HepG2 (cell line): ENCODE data around the gene MOV10L1. TPM values are rescaled to one million over a fixed set of nuclear protein-coding genes. Genes with fewer than 3 reads are reported as not detected.

Experiments
- ATAC-seq: fragments of 200-7000 bp; cut with Tn5 transposase; 3 replicates; pipeline ENCODE4 v1.9.1; 2020; ENCODE audit warnings: mild to moderate bottlenecking, moderate library complexity
- BruUV-seq: library from RNA; stranded (reverse); fragments of 400-500 nt; replicated peaks from 2 replicates; lab custom pipeline; 2021; lab: Mats Ljungman, UMichigan
- CTCF ChIA-PET: fragments of 300-600 bp; formaldehyde crosslinking; extraction: SDS; loops from one replicate; lab custom pipeline; 2021; ENCODE audit warnings: low total read pairs, inconsistent platforms, low intra/inter-chr PET ratio; lab: Yijun Ruan, JAX
- POLR2A ChIA-PET: fragments of 350-600 bp; sonication (Branson Sonifier 250); formaldehyde crosslinking; loops from one replicate; lab custom pipeline; 2020; ENCODE audit warnings: antibody characterized with exemption, inconsistent platforms; lab: Yijun Ruan, JAX
- DNase-seq: peaks from one replicate; pipeline ENCODE4 v3.0.0-alpha.2; 2015; ENCODE audit warnings: low spot score
- FAIRE-seq: peaks from 3 replicates; lab custom pipeline; 2011; peaks lifted over from hg19 to GRCh38; lab: Jason Lieb, UNC
- H2AFZ ChIP-seq: one replicate; pipeline ENCODE4 v1.6.1; 2011; ENCODE audit warnings: low read length, inconsistent platforms
- H3K27ac ChIP-seq: fragments of 300-600 bp; 3 replicates; pipeline ENCODE4 v1.8.0; 2011; ENCODE audit warnings: mixed run types, mild to moderate bottlenecking, mixed read lengths, low read length, inconsistent platforms; ENCODE audit not compliant: insufficient read depth; ENCODE audit errors: extremely low read length
- H3K27me3 ChIP-seq, 2 experiments: fragments of 200-600 bp in 1 of 2; 2 replicates in 1 of 2; 3 replicates in 1 of 2; pipeline versions ENCODE4 v1.6.0 to v1.8.0; 2011; ENCODE audit warnings: low read length in 2 of 2, mild to moderate bottlenecking in 2 of 2, moderate library complexity in 2 of 2, inconsistent platforms in 1 of 2; ENCODE audit not compliant: insufficient read depth in 2 of 2, control insufficient read depth in 1 of 2
- H3K36me3 ChIP-seq, 2 experiments: fragments of 200-600 bp in 1 of 2; replicated peaks in 1 of 2; 2 replicates in 1 of 2; 3 replicates in 1 of 2; pipeline versions ENCODE4 v1.5.1 to v1.8.0; 2011; ENCODE audit warnings: low read length in 2 of 2, inconsistent platforms in 1 of 2; ENCODE audit not compliant: insufficient read depth in 2 of 2, control insufficient read depth in 1 of 2
- H3K4me1 ChIP-seq: 2 replicates; pipeline ENCODE4 v1.5.1; 2012; ENCODE audit warnings: low read length, inconsistent platforms; ENCODE audit not compliant: insufficient read depth
- H3K4me2 ChIP-seq: 2 replicates; pipeline ENCODE4 v1.6.0; 2011; ENCODE audit warnings: low read depth, low read length, inconsistent platforms
- H3K4me3 ChIP-seq, 3 experiments: fragments of 200-600 bp in 1 of 3; sonication (generic), shearing (Covaris generic) in 1 of 3; replicated peaks in 1 of 3; 2 replicates each; pipeline ENCODE4 v1.5.1; 2011 to 2016; ENCODE audit warnings: low read length in 3 of 3, inconsistent platforms in 2 of 3, low read depth in 2 of 3, mild to moderate bottlenecking in 2 of 3, control low read depth in 1 of 3, mixed read lengths in 1 of 3; ENCODE audit not compliant: insufficient read depth in 1 of 3
- H3K79me2 ChIP-seq: one replicate; pipeline ENCODE4 v1.6.1; 2011; ENCODE audit warnings: low read length, inconsistent platforms; ENCODE audit not compliant: insufficient read depth
- H3K9ac ChIP-seq: 2 replicates; pipeline ENCODE4 v1.6.0; 2011; ENCODE audit warnings: mild to moderate bottlenecking, low read depth, low read length, inconsistent platforms; ENCODE audit not compliant: insufficient read depth
- H3K9me3 ChIP-seq: 2 replicates; pipeline ENCODE4 v1.5.1; 2012; ENCODE audit warnings: mild to moderate bottlenecking, low read length
- H4K20me1 ChIP-seq: 2 replicates; pipeline ENCODE4 v1.6.0; 2011; ENCODE audit warnings: inconsistent platforms, mild to moderate bottlenecking, low read length, moderate library complexity; ENCODE audit not compliant: insufficient read depth
- CAMTA2 ChIP-seq: sonication (generic); formaldehyde crosslinking; IDR thresholded peaks from 2 replicates; pipeline ENCODE4 v1.4.0; 2020; ENCODE audit warnings: mild to moderate bottlenecking, missing genetic modification reagents, borderline replicate concordance
- ETV5 ChIP-seq: IDR thresholded peaks from 2 replicates; pipeline ENCODE4 v1.6.1; 2018; ENCODE audit warnings: missing biosample characterization, missing genetic modification reagents, inconsistent platforms, borderline replicate concordance
- ISL2 ChIP-seq: sonication (generic); formaldehyde crosslinking; IDR thresholded peaks from 2 replicates; pipeline ENCODE4 v1.5.0; 2020; ENCODE audit warnings: missing genetic modification reagents
- KAT7 ChIP-seq: IDR thresholded peaks from 2 replicates; pipeline ENCODE4 v1.6.1; 2018; ENCODE audit warnings: borderline replicate concordance, missing compliant biosample characterization
- MATR3 ChIP-seq: sonication (generic); formaldehyde crosslinking; IDR thresholded peaks from 2 replicates; pipeline ENCODE4 v1.4.0; 2020; ENCODE audit warnings: missing genetic modification reagents
- MTF1 ChIP-seq: sonication (generic); formaldehyde crosslinking; IDR thresholded peaks from 2 replicates; pipeline ENCODE4 v1.5.0; 2020; ENCODE audit warnings: missing genetic modification reagents
- MTF2 ChIP-seq: sonication (generic); formaldehyde crosslinking; IDR thresholded peaks from 2 replicates; pipeline ENCODE4 v1.5.0; 2020; ENCODE audit warnings: missing genetic modification reagents, borderline replicate concordance
- NFKB2 ChIP-seq: sonication (generic); formaldehyde crosslinking; IDR thresholded peaks from 2 replicates; pipeline ENCODE4 v1.4.0; 2020; ENCODE audit warnings: missing genetic modification reagents, borderline replicate concordance
- TGIF2 ChIP-seq: IDR thresholded peaks from 2 replicates; pipeline ENCODE4 v1.6.1; 2016; ENCODE audit warnings: control low read depth, missing compliant biosample characterization
- WIZ ChIP-seq: sonication (generic); formaldehyde crosslinking; IDR thresholded peaks from 2 replicates; pipeline ENCODE4 v1.5.1; 2020; ENCODE audit warnings: mild to moderate bottlenecking, missing genetic modification reagents
- ZC3H4 ChIP-seq: sonication (generic); formaldehyde crosslinking; IDR thresholded peaks from 2 replicates; pipeline ENCODE4 v1.4.0; 2020; ENCODE audit warnings: missing genetic modification reagents, borderline replicate concordance
- ZNF841 ChIP-seq: sonication (generic); formaldehyde crosslinking; IDR thresholded peaks from 2 replicates; pipeline ENCODE4 v1.8.1; 2023; ENCODE audit warnings: missing genetic modification reagents, borderline replicate concordance
- WGBS: methylation state at CpG from one replicate; pipeline ENCODE4 v1.1.6; 2017; ENCODE audit warnings: low lambda C conversion rate; 5-methylcytosine and 5-hydroxymethylcytosine counted together
- in situ Hi-C: cut with HindIII; loops from 2 replicates; pipeline ENCODE4 v1.10.0; 2017; ENCODE audit warnings: low pct_unique_long_range_greater_than_20kb; ENCODE audit not compliant: extremely low pct_ligation_motif_present
- intact Hi-C: fragments of 100-400 bp; cut with micrococcal nuclease; formaldehyde crosslinking; loops from one replicate; pipeline ENCODE4 v1.10.0; 2022; ENCODE audit not compliant: unreplicated experiment
- polyA plus RNA-seq, 8 experiments: library from polyadenylated mRNA; depleted of rRNA in 3 of 8; stranded (reverse) in 7 of 8; unstranded in 1 of 8; fragments of >200 nt; fragmentation: Illumina TruSeq in 4 of 8; extraction: Trizol in 4 of 8; gene quantifications; 2 replicates each; pipeline versions ENCODE4 v1.2.1 to v1.2.3, GENCODE V29; 2011 to 2016; ENCODE audit warnings: low read depth in 4 of 8, missing spikeins in 1 of 8, mixed read lengths in 1 of 8; ENCODE audit not compliant: insufficient read depth in 1 of 8
- total RNA-seq, 5 experiments: library from RNA; depleted of rRNA; stranded (reverse); fragments of >200 nt; fragmentation: Illumina TruSeq; extraction: Trizol; gene quantifications; 2 replicates each; pipeline ENCODE4 v1.2.3, GENCODE V29; 2016; ENCODE audit warnings: low read depth in 1 of 5
- TF ChIP-seq, protein P1 (sequence below): IDR thresholded peaks from 2 replicates; pipeline ENCODE4 v1.6.1; 2016
- TF ChIP-seq, protein P2 (sequence below): IDR thresholded peaks from 2 replicates; pipeline ENCODE4 v1.6.1; 2016; ENCODE audit warnings: missing biosample characterization, missing genetic modification reagents, low read depth
- TF ChIP-seq, protein P3 (sequence below): IDR thresholded peaks from 2 replicates; pipeline ENCODE4 v1.6.1; 2016

MOV10L1 gene
- total and polyA plus RNA-seq, 2 of the 13 experiments (the other 11 are each of a cell fraction or from before 2014, with no cell fraction given): 0.11 to 0.12 TPM

DNA sequence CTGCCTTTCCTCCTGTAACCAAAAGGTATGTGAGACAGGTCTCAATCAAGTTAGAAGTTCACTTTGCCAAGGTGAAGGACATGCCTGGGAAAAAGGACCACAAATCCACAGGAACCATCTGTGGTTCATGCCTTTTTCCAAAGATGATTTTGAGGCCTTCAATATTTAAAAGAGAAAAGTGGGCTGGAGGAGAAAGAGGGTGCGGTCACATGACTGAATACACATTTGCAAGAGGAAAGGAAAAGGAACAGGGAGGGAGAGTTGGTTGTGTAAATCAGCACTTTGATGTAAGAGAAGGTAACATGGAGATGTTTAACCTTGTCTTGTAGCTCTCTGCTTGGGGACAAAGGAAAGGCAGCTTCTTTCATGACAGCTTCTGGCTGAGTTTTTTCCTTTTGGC is 21.2 kb downstream of the MOV10L1 start:
- 41% methylated on average over 1 of the region's 1 CpG for WGBS
- H4K20me1 ChIP-seq: no peaks in the 10 kb centered on the region
- no peak overlapping the region for H3K4me2 ChIP-seq
- in situ Hi-C loops: no loop called here
- no peak overlapping the region for H2AFZ ChIP-seq
- FAIRE-seq: no peak
- TF ChIP-seq ZNF841 (CRISPR knock-in tag) (no peak), KAT7 (CRISPR knock-in tag) (no peak)
- BruUV-seq: no TSS peak
- no peak overlapping the region for H3K4me3 ChIP-seq
- peaks cover 6% of the 10 kb centered on the region for H3K4me1 ChIP-seq
- no peak overlapping the region for H3K27ac ChIP-seq
- no peak for ATAC-seq
- peaks cover 11 to 43% of the 10 kb centered on the region in 2 experiments; a peak in 4 of 5 replicates for H3K27me3 ChIP-seq
- ChIA-PET CTCF (no interaction called here), POLR2A (no interaction called here)
- H3K9me3 ChIP-seq: no peaks in the 10 kb centered on the region
- intact Hi-C loops: no loop called here
- H3K79me2 ChIP-seq: no peaks in the 10 kb centered on the region
- H3K9ac ChIP-seq: no peak overlapping the region
- no peaks in the 10 kb centered on the region for H3K36me3 ChIP-seq
- DNase-seq: no peak

DNA sequence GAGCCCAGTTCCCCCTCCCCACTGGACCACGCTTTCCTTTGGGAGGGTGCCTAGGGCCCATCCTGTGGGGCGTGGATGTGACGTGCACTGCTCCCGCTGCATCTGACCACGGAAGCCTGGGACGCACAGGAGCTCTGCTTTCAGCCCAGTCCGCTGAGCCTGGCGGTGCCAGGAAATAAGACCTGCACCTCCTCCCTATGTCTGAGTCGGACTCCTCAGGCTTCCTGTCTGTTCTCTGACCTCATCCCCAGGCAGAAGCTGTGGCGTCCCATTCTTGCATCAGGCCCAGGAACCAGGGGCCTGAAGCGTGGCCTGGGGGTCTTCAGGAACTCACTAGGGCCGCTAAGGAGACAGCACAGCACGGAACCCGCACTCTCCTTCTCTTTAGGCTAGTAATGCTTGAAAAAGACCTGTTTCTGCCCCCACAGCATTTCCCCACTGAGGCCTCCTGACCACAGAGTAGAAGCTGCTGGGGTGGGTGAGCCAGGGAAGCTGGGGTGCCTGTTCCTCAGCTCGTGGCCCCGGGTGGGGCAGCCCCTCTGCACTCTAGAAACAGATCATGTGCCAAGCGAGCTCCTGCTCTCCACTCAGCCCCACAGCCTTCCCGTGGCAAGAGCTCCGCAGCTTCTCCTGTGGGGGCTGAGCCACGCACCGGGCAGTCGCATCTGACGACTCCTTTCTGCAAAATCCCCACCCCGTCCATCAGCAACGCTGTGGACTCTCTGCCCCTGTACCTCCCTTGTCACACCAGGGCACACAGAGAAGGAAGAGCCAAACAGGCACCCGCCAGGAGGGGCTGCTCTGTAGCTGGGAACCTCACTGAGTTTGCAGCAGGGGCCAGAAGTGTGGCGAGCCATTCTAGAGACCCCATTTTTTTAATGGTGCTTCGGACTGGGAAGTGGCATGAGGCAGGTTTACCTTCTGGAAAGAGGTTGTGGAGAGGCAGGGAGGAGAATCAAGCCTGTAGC is 22.6 kb downstream of the MOV10L1 start:
- TF ChIP-seq ISL2 (CRISPR knock-in tag) (no peak), MTF1 (CRISPR knock-in tag) (no peak), TGIF2 (CRISPR knock-in tag) (no peak), ZC3H4 (CRISPR knock-in tag) (no peak), MATR3 (no peak), CAMTA2 (CRISPR knock-in tag) (no peak), NFKB2 (CRISPR knock-in tag) (no peak), WIZ (no peak), MTF2 (CRISPR knock-in tag) (no peak), ETV5 (CRISPR knock-in tag) (no peak)
- TF ChIP-seq, protein P1, sequence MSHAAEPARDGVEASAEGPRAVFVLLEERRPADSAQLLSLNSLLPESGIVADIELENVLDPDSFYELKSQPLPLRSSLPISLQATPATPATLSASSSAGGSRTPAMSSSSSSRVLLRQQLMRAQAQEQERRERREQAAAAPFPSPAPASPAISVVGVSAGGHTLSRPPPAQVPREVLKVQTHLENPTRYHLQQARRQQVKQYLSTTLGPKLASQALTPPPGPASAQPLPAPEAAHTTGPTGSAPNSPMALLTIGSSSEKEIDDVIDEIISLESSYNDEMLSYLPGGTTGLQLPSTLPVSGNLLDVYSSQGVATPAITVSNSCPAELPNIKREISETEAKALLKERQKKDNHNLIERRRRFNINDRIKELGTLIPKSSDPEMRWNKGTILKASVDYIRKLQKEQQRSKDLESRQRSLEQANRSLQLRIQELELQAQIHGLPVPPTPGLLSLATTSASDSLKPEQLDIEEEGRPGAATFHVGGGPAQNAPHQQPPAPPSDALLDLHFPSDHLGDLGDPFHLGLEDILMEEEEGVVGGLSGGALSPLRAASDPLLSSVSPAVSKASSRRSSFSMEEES (CRISPR knock-in tag): no peak
- TF ChIP-seq, protein P2, sequence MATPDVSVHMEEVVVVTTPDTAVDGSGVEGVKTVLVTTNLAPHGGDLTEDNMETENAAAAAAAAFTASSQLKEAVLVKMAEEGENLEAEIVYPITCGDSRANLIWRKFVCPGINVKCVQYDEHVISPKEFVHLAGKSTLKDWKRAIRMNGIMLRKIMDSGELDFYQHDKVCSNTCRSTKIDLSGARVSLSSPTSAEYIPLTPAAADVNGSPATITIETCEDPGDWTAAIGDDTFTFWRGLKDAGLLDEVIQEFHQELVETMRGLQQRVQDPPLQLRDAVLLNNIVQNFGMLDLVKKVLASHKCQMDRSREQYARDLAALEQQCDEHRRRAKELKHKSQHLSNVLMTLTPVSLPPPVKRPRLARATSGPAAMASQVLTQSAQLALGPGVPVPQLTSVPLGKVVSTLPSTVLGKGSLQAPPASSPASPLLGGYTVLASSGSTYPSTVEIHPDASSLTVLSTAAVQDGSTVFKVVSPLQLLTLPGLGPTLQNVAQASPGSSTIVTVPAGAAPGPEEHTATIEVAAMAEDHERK: no peak
- TF ChIP-seq, protein P3, sequence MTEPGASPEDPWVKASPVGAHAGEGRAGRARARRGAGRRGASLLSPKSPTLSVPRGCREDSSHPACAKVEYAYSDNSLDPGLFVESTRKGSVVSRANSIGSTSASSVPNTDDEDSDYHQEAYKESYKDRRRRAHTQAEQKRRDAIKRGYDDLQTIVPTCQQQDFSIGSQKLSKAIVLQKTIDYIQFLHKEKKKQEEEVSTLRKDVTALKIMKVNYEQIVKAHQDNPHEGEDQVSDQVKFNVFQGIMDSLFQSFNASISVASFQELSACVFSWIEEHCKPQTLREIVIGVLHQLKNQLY: no peak
- Histone ChIP-seq H2AFZ (no peak overlapping the region), H3K4me3 (no peak overlapping the region), H3K9me3 (no peaks in the 10 kb centered on the region), H4K20me1 (no peaks in the 10 kb centered on the region), H3K4me1 (peaks cover 6% of the 10 kb centered on the region), H3K36me3 (no peaks in the 10 kb centered on the region), H3K9ac (no peak overlapping the region), H3K79me2 (no peaks in the 10 kb centered on the region), H3K4me2 (no peak overlapping the region), H3K27me3 (peaks cover 11 to 45% of the 10 kb centered on the region in 2 experiments; a peak in 4 of 5 replicates), H3K27ac (no peak overlapping the region)
- no peak for DNase-seq
- intact Hi-C loops (no loop called here), in situ Hi-C loops (no loop called here)
- BruUV-seq: no TSS peak
- no peak for FAIRE-seq
- peak; percentile 58 for ATAC-seq
- whole genome bisulfite sequencing: 40% methylated on average over 19 of the region's 28 CpGs
- POLR2A ChIA-PET: no interaction called here
- CTCF ChIA-PET: no interaction called here
